Measurements from ENCODE around the gene CDC27. TPM values are rescaled to one million over a fixed set of nuclear protein-coding genes. Genes with fewer than 3 reads are reported as not detected.
"Not testable (repeated sequence)": the region's sequence is repeated elsewhere in the genome, so short reads cannot be mapped to it uniquely, and the experiment has no call there.

The CDC27 gene
- total RNA-seq, 1 experiment from 2014 or later: 97.5 TPM

DNA sequence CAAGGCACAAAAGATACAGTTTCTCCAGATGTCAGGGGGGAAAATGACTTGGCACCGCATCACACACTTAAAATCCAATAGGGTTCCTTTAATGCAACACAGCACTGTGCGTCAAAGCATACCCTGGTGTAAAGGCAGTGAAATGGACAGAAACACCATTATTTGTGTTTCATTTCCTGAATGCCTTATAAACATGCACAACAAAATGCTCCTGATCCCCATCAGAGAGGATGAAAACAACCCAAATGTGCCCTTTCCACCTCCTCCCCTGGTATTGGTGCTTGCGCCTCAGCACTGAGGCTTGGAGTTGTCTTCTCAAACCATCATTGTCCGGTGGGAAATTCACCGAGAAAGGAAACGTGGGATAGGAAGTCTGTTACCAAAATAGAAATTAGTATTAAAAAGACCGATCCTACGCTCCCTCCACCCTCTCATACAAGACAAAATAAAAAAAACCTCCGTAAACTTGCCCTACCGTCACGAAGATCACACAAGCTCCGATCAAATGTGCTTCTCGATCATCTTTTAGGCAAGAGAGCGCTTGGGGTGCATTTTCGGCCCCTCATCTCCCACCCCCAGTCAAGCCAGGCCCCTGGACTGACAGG, 722 bp downstream of the CDC27 start:
- TSS peak; percentile 79 for BruUV-seq (replicated peaks)
- H3K9me3 ChIP-seq (ENCODE audit: control insufficient read depth, insufficient read depth, low read depth, low read length): no peaks in the 10 kb centered on the region
- peaks cover 13% of the 10 kb centered on the region for H3K4me1 ChIP-seq (ENCODE audit: control insufficient read depth, insufficient read depth, low read length)
- intact Hi-C loops (cut with micrococcal nuclease; ENCODE audit: unreplicated experiment): no loop called here
- TF ChIP-seq TCF7L2 (IDR thresholded peaks at IDR 0.05; ENCODE audit: low read depth, low read length) (no peak), SIN3A (IDR thresholded peaks at IDR 0.05; ENCODE audit: borderline replicate concordance, insufficient read depth, low read depth, low read length) (no peak), POLR2AphosphoS5 (IDR thresholded peaks at IDR 0.05; ENCODE audit: low read depth, low read length) (no peak), REST (IDR thresholded peaks at IDR 0.05; ENCODE audit: insufficient read depth in 1 of 2, low read depth in 2 of 2, low read length in 1 of 2) (no peak)
- TF ChIP-seq, protein P1, sequence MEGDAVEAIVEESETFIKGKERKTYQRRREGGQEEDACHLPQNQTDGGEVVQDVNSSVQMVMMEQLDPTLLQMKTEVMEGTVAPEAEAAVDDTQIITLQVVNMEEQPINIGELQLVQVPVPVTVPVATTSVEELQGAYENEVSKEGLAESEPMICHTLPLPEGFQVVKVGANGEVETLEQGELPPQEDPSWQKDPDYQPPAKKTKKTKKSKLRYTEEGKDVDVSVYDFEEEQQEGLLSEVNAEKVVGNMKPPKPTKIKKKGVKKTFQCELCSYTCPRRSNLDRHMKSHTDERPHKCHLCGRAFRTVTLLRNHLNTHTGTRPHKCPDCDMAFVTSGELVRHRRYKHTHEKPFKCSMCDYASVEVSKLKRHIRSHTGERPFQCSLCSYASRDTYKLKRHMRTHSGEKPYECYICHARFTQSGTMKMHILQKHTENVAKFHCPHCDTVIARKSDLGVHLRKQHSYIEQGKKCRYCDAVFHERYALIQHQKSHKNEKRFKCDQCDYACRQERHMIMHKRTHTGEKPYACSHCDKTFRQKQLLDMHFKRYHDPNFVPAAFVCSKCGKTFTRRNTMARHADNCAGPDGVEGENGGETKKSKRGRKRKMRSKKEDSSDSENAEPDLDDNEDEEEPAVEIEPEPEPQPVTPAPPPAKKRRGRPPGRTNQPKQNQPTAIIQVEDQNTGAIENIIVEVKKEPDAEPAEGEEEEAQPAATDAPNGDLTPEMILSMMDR (IDR thresholded peaks at IDR 0.05): no peak
- peaks cover 9% of the 10 kb centered on the region for H3K36me3 ChIP-seq (ENCODE audit: control insufficient read depth, insufficient read depth, low read length)
- peak overlapping the region; percentile 99 for H3K27ac ChIP-seq (ENCODE audit: low read length)
- DNase-seq (ENCODE audit: low read depth, low spot score) (no peak), ATAC-seq (peak; percentile 3; the same call in 1 of the 2 replicates)
- peak overlapping the region; percentile 95 for H3K4me3 ChIP-seq (ENCODE audit: low read depth in 2 of 2, low read length in 2 of 2)
- CTCF ChIA-PET: no interaction called here
- in situ Hi-C loops (cut with HindIII; ENCODE audit: low pct_unique_long_range_greater_than_20kb, low sequenced_read_pairs): no loop called here
- POLR2A ChIA-PET: no interaction called here
- no peaks in the 10 kb centered on the region for H3K27me3 ChIP-seq (ENCODE audit: control insufficient read depth, insufficient read depth, low read length)

GRCh38 chr17:47184681-47185080, 4.4 kb downstream of the CDC27 start:
- BruUV-seq (replicated peaks): no TSS peak
- in situ Hi-C loops (cut with HindIII; ENCODE audit: low pct_unique_long_range_greater_than_20kb, low sequenced_read_pairs) (no loop called here), intact Hi-C loops (cut with micrococcal nuclease; ENCODE audit: unreplicated experiment) (no loop called here)
- no peak for TF ChIP-seq REST (IDR thresholded peaks at IDR 0.05; ENCODE audit: insufficient read depth in 1 of 2, low read depth in 2 of 2, low read length in 1 of 2)
- no peak for TF ChIP-seq SIN3A (IDR thresholded peaks at IDR 0.05; ENCODE audit: borderline replicate concordance, insufficient read depth, low read depth, low read length)
- TF ChIP-seq POLR2AphosphoS5 (IDR thresholded peaks at IDR 0.05; ENCODE audit: low read depth, low read length): no peak
- TF ChIP-seq TCF7L2 (IDR thresholded peaks at IDR 0.05; ENCODE audit: low read depth, low read length): no peak
- H3K4me1 ChIP-seq (ENCODE audit: control insufficient read depth, insufficient read depth, low read length): peaks cover 7% of the 10 kb centered on the region; the same call in 1 of the 2 replicates
- H3K9me3 ChIP-seq (ENCODE audit: control insufficient read depth, insufficient read depth, low read depth, low read length): no peaks in the 10 kb centered on the region
- H3K36me3 ChIP-seq (ENCODE audit: control insufficient read depth, insufficient read depth, low read length): peaks cover 20% of the 10 kb centered on the region
- DNase-seq (ENCODE audit: low read depth, low spot score) (no peak), ATAC-seq (no peak)
- H3K27me3 ChIP-seq (ENCODE audit: control insufficient read depth, insufficient read depth, low read length): no peaks in the 10 kb centered on the region
- H3K4me3 ChIP-seq (ENCODE audit: low read depth in 2 of 2, low read length in 2 of 2): no peak overlapping the region
- ChIA-PET POLR2A (no interaction called here), CTCF (interaction anchor here (0.5 to 0.6 kb wide), 2 partner anchors 36 to 441 kb away, joined by 3 to 7 read pairs; no protein-coding TSS in a partner anchor)
- H3K27ac ChIP-seq (ENCODE audit: low read length): no peak overlapping the region

- ATAC-seq; H3K9me3 ChIP-seq (ENCODE audit: control insufficient read depth, insufficient read depth, low read depth, low read length); H3K4me1 ChIP-seq (ENCODE audit: control insufficient read depth, insufficient read depth, low read length); BruUV-seq (replicated peaks); CTCF ChIA-PET; H3K27ac ChIP-seq (ENCODE audit: low read length); H3K27me3 ChIP-seq (ENCODE audit: control insufficient read depth, insufficient read depth, low read length); H3K4me3 ChIP-seq (ENCODE audit: low read depth in 2 of 2, low read length in 2 of 2); in situ Hi-C loops (cut with HindIII; ENCODE audit: low pct_unique_long_range_greater_than_20kb, low sequenced_read_pairs); intact Hi-C loops (cut with micrococcal nuclease; ENCODE audit: unreplicated experiment); DNase-seq (ENCODE audit: low read depth, low spot score): not testable (repeated sequence)
- peaks cover 23% of the 10 kb centered on the region for H3K36me3 ChIP-seq (ENCODE audit: control insufficient read depth, insufficient read depth, low read length)
- POLR2A ChIA-PET: interaction anchor here (0.7 kb wide), 1 partner anchor 100 kb away, joined by 7 read pairs; no protein-coding TSS in a partner anchor
These were observed 8.1 kb downstream of the CDC27 start for GRCh38 chr17:47180988-47181387.

Data from Panc1 (cell line).